ENCODE results near the gene LYL1. TPM values are rescaled to one million over a fixed set of nuclear protein-coding genes. Genes with fewer than 3 reads are reported as not detected.

Gene LYL1
- total RNA-seq, 2 experiments from 2014 or later, result 66.8 to 72.5 TPM

DNA sequence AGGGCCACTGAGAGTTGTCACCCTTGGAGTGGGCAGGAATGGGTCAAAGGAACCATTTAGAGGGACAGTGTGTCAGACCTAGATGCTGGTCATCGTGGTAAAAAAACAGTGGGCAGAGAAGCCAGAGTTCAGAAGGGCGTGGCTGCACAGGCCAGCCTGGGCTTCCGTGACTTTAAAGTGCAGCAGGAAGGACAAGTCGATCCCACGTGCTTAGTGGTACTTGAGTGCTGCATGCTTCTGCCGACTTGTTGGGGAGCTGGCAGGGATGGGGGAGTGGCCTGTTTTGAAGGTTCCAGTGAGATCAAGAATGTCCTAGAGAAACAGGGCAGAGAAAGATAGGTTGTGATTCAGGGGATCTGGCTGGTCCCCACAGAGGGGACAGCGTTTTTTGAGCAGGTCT is 17.0 kb downstream of the LYL1 start:
- H3K9me2 ChIP-seq (ENCODE audit: insufficient read depth, low read length), result no peaks in the 10 kb centered on the region
- H3K4me3 ChIP-seq (ENCODE audit: low read depth, low read length, poor library complexity, severe bottlenecking), result no peak overlapping the region
- no peak overlapping the region for H3K4me2 ChIP-seq (ENCODE audit: low read length)
- H3K79me2 ChIP-seq (ENCODE audit: insufficient read depth, low read depth, low read length), result no peaks in the 10 kb centered on the region
- H3K27ac ChIP-seq (ENCODE audit: low read depth, low read length, poor library complexity, severe bottlenecking), result no peak overlapping the region
- no peak for TF ChIP-seq EZH2phosphoT487 (IDR thresholded peaks at IDR 0.05; ENCODE audit: borderline replicate concordance, low read depth, low read length)
- no peak for TF ChIP-seq CTCF (conservative IDR thresholded peaks at IDR 0.05; ENCODE audit: low read length)
- CTCF ChIA-PET (ENCODE audit: unreplicated experiment), result no interaction called here
- POLR2A ChIA-PET, result interaction anchor here (0.6 kb wide), 1 partner anchor 62 kb away, joined by 7 read pairs; no protein-coding TSS in a partner anchor
- H2AFZ ChIP-seq (ENCODE audit: low read length), result no peak overlapping the region
- intact Hi-C loops (cut with micrococcal nuclease; ENCODE audit: unreplicated experiment), result no loop called here
- H4K20me1 ChIP-seq (ENCODE audit: insufficient read depth, low read length), result no peaks in the 10 kb centered on the region
- H3K9me3 ChIP-seq (ENCODE audit: low read length), result no peaks in the 10 kb centered on the region
- H3K4me1 ChIP-seq (ENCODE audit: insufficient read depth, low read length, poor library complexity, severe bottlenecking), result no peaks in the 10 kb centered on the region
- no peak for DNase-seq (ENCODE audit: low spot score)
- no peaks in the 10 kb centered on the region for H3K36me3 ChIP-seq (ENCODE audit: insufficient read depth, low read length)
- BruUV-seq (replicated peaks), result no TSS peak

- intact Hi-C loops (cut with micrococcal nuclease; ENCODE audit: unreplicated experiment), result no loop called here
- POLR2A ChIA-PET, result interaction anchor here (1.0 kb wide), 1 partner anchor 21 kb away, joined by 4 read pairs; no protein-coding TSS in a partner anchor
- CTCF ChIA-PET (ENCODE audit: unreplicated experiment), result no interaction called here
Observed at GRCh38 chr19:13083627-13084026, 19.0 kb downstream of the LYL1 start.

More at GRCh38 chr19:13083627-13084026, 19.0 kb downstream of the LYL1 start:
- no peaks in the 10 kb centered on the region for H3K79me2 ChIP-seq (ENCODE audit: insufficient read depth, low read depth, low read length)
- no peaks in the 10 kb centered on the region for H3K36me3 ChIP-seq (ENCODE audit: insufficient read depth, low read length)
- TF ChIP-seq CTCF (conservative IDR thresholded peaks at IDR 0.05; ENCODE audit: low read length) (no peak), EZH2phosphoT487 (IDR thresholded peaks at IDR 0.05; ENCODE audit: borderline replicate concordance, low read depth, low read length) (no peak)
- no peaks in the 10 kb centered on the region for H3K9me2 ChIP-seq (ENCODE audit: insufficient read depth, low read length)
- H3K9me3 ChIP-seq (ENCODE audit: low read length), result no peaks in the 10 kb centered on the region
- no peak overlapping the region for H3K4me2 ChIP-seq (ENCODE audit: low read length)
- H3K27ac ChIP-seq (ENCODE audit: low read depth, low read length, poor library complexity, severe bottlenecking), result no peak overlapping the region
- no peak overlapping the region for H3K4me3 ChIP-seq (ENCODE audit: low read depth, low read length, poor library complexity, severe bottlenecking)
- no peak for DNase-seq (ENCODE audit: low spot score)
- no peaks in the 10 kb centered on the region for H3K4me1 ChIP-seq (ENCODE audit: insufficient read depth, low read length, poor library complexity, severe bottlenecking)
- BruUV-seq (replicated peaks), result no TSS peak
- no peak overlapping the region for H2AFZ ChIP-seq (ENCODE audit: low read length)
- H4K20me1 ChIP-seq (ENCODE audit: insufficient read depth, low read length), result no peaks in the 10 kb centered on the region
